IMR-90 (cell line): ENCODE data around the gene KAT6B. TPM values are rescaled to one million over a fixed set of nuclear protein-coding genes. Genes with fewer than 3 reads are reported as not detected.

Experiments
- ATAC-seq: fragments of 200-7000 bp; cut with Tn5 transposase; 2 replicates; pipeline ENCODE4 v1.9.1; 2020; ENCODE audit warnings: low read depth, mild to moderate bottlenecking, moderate library complexity
- BruUV-seq: library from RNA; stranded (reverse); fragments of 400-500 nt; replicated peaks from 2 replicates; lab custom pipeline; 2021; lab: Mats Ljungman, UMichigan
- CTCF ChIA-PET: fragments of 300-600 bp; formaldehyde crosslinking; extraction: SDS; loops from one replicate; lab custom pipeline; 2021; ENCODE audit warnings: antibody characterized with exemption; lab: Yijun Ruan, JAX
- POLR2A ChIA-PET: fragments of 300-600 bp; sonication (Branson Sonifier 250); formaldehyde crosslinking; loops from one replicate; lab custom pipeline; 2022; ENCODE audit warnings: antibody characterized with exemption; ENCODE audit not compliant: unreplicated experiment; lab: Charles Lee
- DNase-seq: peaks from one replicate; pipeline ENCODE4 v3.0.0; 2013
- H2AFZ ChIP-seq: replicated peaks from 2 replicates; pipeline ENCODE3; 2013; ENCODE audit warnings: low read length, mild to moderate bottlenecking; ENCODE audit not compliant: poor library complexity
- H2AK5ac ChIP-seq: 2 replicates; pipeline ENCODE4 v1.6.1; 2013; ENCODE audit warnings: low read depth, low read length, inconsistent platforms
- H2AK9ac ChIP-seq: replicated peaks from 2 replicates; pipeline ENCODE3; 2013; ENCODE audit warnings: mild to moderate bottlenecking, low read depth, low read length, moderate library complexity; ENCODE audit not compliant: poor library complexity
- H2BK120ac ChIP-seq: 2 replicates; pipeline ENCODE4 v1.6.1; 2013; ENCODE audit warnings: low read depth, low read length, inconsistent platforms
- H2BK15ac ChIP-seq: 3 replicates; pipeline ENCODE4 v1.6.1; 2013; ENCODE audit warnings: low read depth, low read length, inconsistent platforms
- H2BK20ac ChIP-seq: 2 replicates; pipeline ENCODE4 v1.6.1; 2013; ENCODE audit warnings: low read depth, mild to moderate bottlenecking, inconsistent platforms, low read length, moderate library complexity
- H2BK5ac ChIP-seq: 2 replicates; pipeline ENCODE4 v1.6.1; 2013; ENCODE audit warnings: mild to moderate bottlenecking, low read depth, low read length, inconsistent platforms; ENCODE audit not compliant: poor library complexity, severe bottlenecking
- H3K14ac ChIP-seq: replicated peaks from 2 replicates; pipeline ENCODE4 v1.6.1; 2013; ENCODE audit warnings: low read depth, low read length, inconsistent platforms
- H3K18ac ChIP-seq: 2 replicates; pipeline ENCODE4 v1.6.1; 2013; ENCODE audit warnings: low read depth, low read length, control low read depth
- H3K23ac ChIP-seq: 2 replicates; pipeline ENCODE4 v1.6.1; 2013; ENCODE audit warnings: low read depth, low read length, inconsistent platforms
- H3K27ac ChIP-seq: 2 replicates; pipeline ENCODE4 v1.5.1; 2013; ENCODE audit warnings: mild to moderate bottlenecking, control low read depth, low read length; ENCODE audit not compliant: insufficient read depth
- H3K27me3 ChIP-seq: 2 replicates; pipeline ENCODE4 v1.6.1; 2013; ENCODE audit warnings: low read length; ENCODE audit not compliant: control insufficient read depth, insufficient read depth
- H3K36me3 ChIP-seq: 2 replicates; pipeline ENCODE4 v1.6.1; 2013; ENCODE audit warnings: low read length, mixed read lengths; ENCODE audit not compliant: control insufficient read depth, insufficient read depth
- H3K4ac ChIP-seq: 2 replicates; pipeline ENCODE4 v1.6.1; 2013; ENCODE audit warnings: low read depth, low read length, inconsistent platforms
- H3K4me1 ChIP-seq: 2 replicates; pipeline ENCODE4 v1.6.1; 2013; ENCODE audit warnings: low read length, mixed read lengths; ENCODE audit not compliant: control insufficient read depth, insufficient read depth
- H3K4me2 ChIP-seq: 2 replicates; pipeline ENCODE4 v1.6.1; 2013; ENCODE audit warnings: low read depth, mild to moderate bottlenecking, control low read depth, low read length, moderate library complexity
- H3K4me3 ChIP-seq: 2 replicates; pipeline ENCODE4 v1.5.1; 2013; ENCODE audit warnings: low read depth, mild to moderate bottlenecking, control low read depth, low read length, moderate library complexity; ENCODE audit not compliant: insufficient read depth
- H3K56ac ChIP-seq: 2 replicates; pipeline ENCODE4 v1.6.1; 2013; ENCODE audit warnings: low read length, inconsistent platforms; ENCODE audit not compliant: insufficient read depth; ENCODE audit errors: extremely low read depth
- H3K79me1 ChIP-seq, 2 experiments: 2 replicates each; pipeline ENCODE4 v1.6.1; 2013; ENCODE audit warnings: low read length in 2 of 2, inconsistent platforms in 1 of 2, low read depth in 1 of 2
- H3K9ac ChIP-seq: 2 replicates; pipeline ENCODE4 v1.6.1; 2013; ENCODE audit warnings: low read depth, low read length, control low read depth
- H3K9me1 ChIP-seq: 2 replicates; pipeline ENCODE4 v1.6.1; 2013; ENCODE audit warnings: low read length, inconsistent platforms; ENCODE audit not compliant: insufficient read depth
- H3K9me3 ChIP-seq: 2 replicates; pipeline ENCODE4 v1.6.1; 2013; ENCODE audit warnings: low read length; ENCODE audit not compliant: control insufficient read depth, insufficient read depth
- H4K20me1 ChIP-seq: 2 replicates; pipeline ENCODE4 v1.6.1; 2013; ENCODE audit warnings: low read length, inconsistent platforms; ENCODE audit not compliant: insufficient read depth
- H4K5ac ChIP-seq: 2 replicates; pipeline ENCODE4 v1.6.1; 2013; ENCODE audit warnings: mild to moderate bottlenecking, low read depth, low read length, control low read depth
- H4K8ac ChIP-seq, 2 experiments: 2 replicates each; pipeline ENCODE4 v1.6.1; 2013; ENCODE audit warnings: low read depth in 2 of 2, low read length in 2 of 2, control low read depth in 1 of 2, inconsistent platforms in 1 of 2
- H4K91ac ChIP-seq: 2 replicates; pipeline ENCODE4 v1.6.1; 2013; ENCODE audit warnings: low read depth, low read length, inconsistent platforms; ENCODE audit not compliant: insufficient read depth
- BHLHE40 ChIP-seq: fragments of 150-350 bp; IDR thresholded peaks from 2 replicates; pipeline ENCODE4 v1.6.1; 2016; ENCODE audit warnings: mild to moderate bottlenecking, low read depth, low read length
- CEBPB ChIP-seq: IDR thresholded peaks from 2 replicates; pipeline ENCODE4 v1.6.1; 2012; ENCODE audit warnings: low read depth, low read length, improper control_type of control experiment
- CHD1 ChIP-seq: IDR thresholded peaks from 2 replicates; pipeline ENCODE4 v1.6.1; 2012; ENCODE audit warnings: low read depth, low read length, improper control_type of control experiment
- FOS ChIP-seq: fragments of 150-350 bp; IDR thresholded peaks from 2 replicates; pipeline ENCODE4 v1.6.1; 2016; ENCODE audit warnings: low read depth, low read length
- MAZ ChIP-seq: IDR thresholded peaks from 2 replicates; pipeline ENCODE4 v1.6.1; 2012; ENCODE audit warnings: low read depth, mild to moderate bottlenecking, low read length, improper control_type of control experiment, moderate library complexity, borderline replicate concordance
- MXI1 ChIP-seq: IDR thresholded peaks from 2 replicates; pipeline ENCODE4 v1.6.1; 2012; ENCODE audit warnings: low read depth, mild to moderate bottlenecking, low read length, moderate library complexity, borderline replicate concordance
- NFE2L2 ChIP-seq: fragments of 150-350 bp; IDR thresholded peaks from 2 replicates; pipeline ENCODE4 v1.6.1; 2016; ENCODE audit warnings: low read depth, mild to moderate bottlenecking, low read length
- POLR2A ChIP-seq: IDR thresholded peaks from 2 replicates; pipeline ENCODE4 v1.6.1; 2012; ENCODE audit warnings: mild to moderate bottlenecking, low read depth, low read length
- RCOR1 ChIP-seq: IDR thresholded peaks from 2 replicates; pipeline ENCODE4 v1.6.1; 2012; ENCODE audit warnings: mild to moderate bottlenecking, low read length, improper control_type of control experiment; ENCODE audit not compliant: insufficient replicate concordance
- RFX5 ChIP-seq: IDR thresholded peaks from 2 replicates; pipeline ENCODE4 v1.8.0; 2012; ENCODE audit warnings: low read depth, mild to moderate bottlenecking, low read length, moderate library complexity
- SMC3 ChIP-seq: fragments of 150-350 bp; IDR thresholded peaks from 2 replicates; pipeline ENCODE4 v1.6.1; 2016; ENCODE audit warnings: low read depth, mild to moderate bottlenecking, antibody characterized with exemption, low read length, moderate library complexity
- WGBS, 2 experiments: methylation state at CpG; one replicate each; pipeline versions ENCODE4 v1.1.5 to v1.1.7; 2013; ENCODE audit warnings: missing lambda C conversion rate in 2 of 2; ENCODE audit not compliant: insufficient read length in 1 of 2; ENCODE audit errors: extremely low coverage in 2 of 2; 5-methylcytosine and 5-hydroxymethylcytosine counted together
- dilution Hi-C: fragments of 300-500 bp; cut with HindIII; formaldehyde crosslinking; loops from one replicate; pipeline ENCODE4 v1.14.3; 2018; ENCODE audit warnings: low sequenced_read_pairs; ENCODE audit not compliant: unreplicated experiment
- in situ Hi-C: fragments of 300-500 bp; cut with MboI; formaldehyde crosslinking; loops from 3 replicates; pipeline ENCODE4 v1.14.3; 2019; ENCODE audit warnings: low sequenced_read_pairs, inconsistent platforms, mixed read lengths
- intact Hi-C: fragments of 100-400 bp; cut with micrococcal nuclease; formaldehyde crosslinking; loops from 2 replicates; pipeline ENCODE4 v1.10.0; 2022
- polyA plus RNA-seq, 3 experiments: library from polyadenylated mRNA; depleted of rRNA; stranded (reverse); fragments of >200 nt; gene quantifications; 2 replicates each; pipeline ENCODE4 v1.2.3, GENCODE V29; 2012; ENCODE audit warnings: low replicate concordance in 1 of 3
- total RNA-seq: library from RNA; depleted of rRNA; stranded (reverse); fragments of >200 nt; gene quantifications from 2 replicates; pipeline ENCODE4 v1.2.3, GENCODE V29; 2012
- TF ChIP-seq, protein P1 (sequence below): conservative IDR thresholded peaks from 2 replicates; pipeline ENCODE4 v1.5.1; 2012; ENCODE audit warnings: mild to moderate bottlenecking, low read depth, low read length, improper control_type of control experiment
- TF ChIP-seq, protein P2 (sequence below): fragments of 150-350 bp; IDR thresholded peaks from 2 replicates; pipeline ENCODE4 v1.6.1; 2017; ENCODE audit warnings: mild to moderate bottlenecking, antibody characterized with exemption, low read length, low read depth
- TF ChIP-seq, protein P3 (sequence below): fragments of 150-350 bp; IDR thresholded peaks from 2 replicates; pipeline ENCODE4 v1.6.1; 2016; ENCODE audit warnings: low read depth, mild to moderate bottlenecking, low read length, moderate library complexity, borderline replicate concordance

Gene KAT6B
- total and polyA plus RNA-seq, 2 of the 4 experiments (the other 2 are of a cell fraction), result 8.8 to 28.1 TPM

DNA sequence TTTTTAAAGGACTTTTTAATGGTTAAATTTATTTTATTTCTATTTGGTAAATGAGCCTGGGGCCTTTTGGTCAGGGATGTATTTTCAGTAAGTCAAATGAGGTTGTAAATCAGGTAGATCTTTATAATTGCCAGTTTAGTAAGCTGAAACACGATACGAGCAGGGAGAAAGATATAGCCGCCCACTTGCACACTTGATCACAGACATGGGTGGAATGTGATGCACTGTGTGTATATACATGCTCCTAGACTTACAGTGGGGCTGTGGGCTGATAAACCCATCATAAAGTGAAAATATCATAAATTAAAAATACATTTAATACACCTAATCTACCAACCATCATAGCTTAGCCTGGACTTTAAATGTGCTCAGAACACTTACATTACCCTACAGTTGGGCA is 165.7 kb downstream of the KAT6B start:
- CTCF ChIA-PET, result no interaction called here

More for the DNA sequence above, 165.7 kb downstream of the KAT6B start:
- no peak overlapping the region for H4K8ac ChIP-seq
- BruUV-seq, result no TSS peak
- no peak overlapping the region for H2BK120ac ChIP-seq
- H3K27me3 ChIP-seq, result no peaks in the 10 kb centered on the region
- H4K20me1 ChIP-seq, result no peaks in the 10 kb centered on the region
- H3K9me3 ChIP-seq, result no peaks in the 10 kb centered on the region
- H3K4me1 ChIP-seq, result peaks cover 2% of the 10 kb centered on the region
- no peak overlapping the region for H4K91ac ChIP-seq
- H3K18ac ChIP-seq, result no peak overlapping the region
- H3K56ac ChIP-seq, result no peak overlapping the region
- H2BK15ac ChIP-seq, result no peak overlapping the region
- peaks cover 4% of the 10 kb centered on the region for H3K9me1 ChIP-seq
- H2AK9ac ChIP-seq, result no peak overlapping the region
- no peak overlapping the region for H3K4me3 ChIP-seq
- H3K27ac ChIP-seq, result no peak overlapping the region
- in situ Hi-C loops, result no loop called here
- H2AFZ ChIP-seq, result no peak overlapping the region
- H3K4ac ChIP-seq, result no peak overlapping the region
- POLR2A ChIA-PET, result no interaction called here
- no peak overlapping the region for H3K9ac ChIP-seq
- no peak overlapping the region for H2AK5ac ChIP-seq
- WGBS, 2 experiments, result 100% methylated on average over 2 of the region's 3 CpGs; no CpG with 5 or more reads in 1 of the 2 experiments
- ATAC-seq (no peak), DNase-seq (no peak)
- no peak overlapping the region for H3K23ac ChIP-seq
- H4K5ac ChIP-seq, result no peak overlapping the region
- H3K36me3 ChIP-seq, result peaks cover 18% of the 10 kb centered on the region
- no peak overlapping the region for H2BK20ac ChIP-seq
- no peak overlapping the region for H3K4me2 ChIP-seq
- peaks cover 3 to 12% of the 10 kb centered on the region in 2 experiments; a peak in 2 of 4 replicates for H3K79me1 ChIP-seq
- TF ChIP-seq POLR2A (no peak), MAZ (no peak), BHLHE40 (no peak), RFX5 (no peak), CHD1 (no peak), CEBPB (no peak), MXI1 (no peak), FOS (no peak), RCOR1 (no peak), SMC3 (no peak), NFE2L2 (no peak)
- TF ChIP-seq, protein P1, sequence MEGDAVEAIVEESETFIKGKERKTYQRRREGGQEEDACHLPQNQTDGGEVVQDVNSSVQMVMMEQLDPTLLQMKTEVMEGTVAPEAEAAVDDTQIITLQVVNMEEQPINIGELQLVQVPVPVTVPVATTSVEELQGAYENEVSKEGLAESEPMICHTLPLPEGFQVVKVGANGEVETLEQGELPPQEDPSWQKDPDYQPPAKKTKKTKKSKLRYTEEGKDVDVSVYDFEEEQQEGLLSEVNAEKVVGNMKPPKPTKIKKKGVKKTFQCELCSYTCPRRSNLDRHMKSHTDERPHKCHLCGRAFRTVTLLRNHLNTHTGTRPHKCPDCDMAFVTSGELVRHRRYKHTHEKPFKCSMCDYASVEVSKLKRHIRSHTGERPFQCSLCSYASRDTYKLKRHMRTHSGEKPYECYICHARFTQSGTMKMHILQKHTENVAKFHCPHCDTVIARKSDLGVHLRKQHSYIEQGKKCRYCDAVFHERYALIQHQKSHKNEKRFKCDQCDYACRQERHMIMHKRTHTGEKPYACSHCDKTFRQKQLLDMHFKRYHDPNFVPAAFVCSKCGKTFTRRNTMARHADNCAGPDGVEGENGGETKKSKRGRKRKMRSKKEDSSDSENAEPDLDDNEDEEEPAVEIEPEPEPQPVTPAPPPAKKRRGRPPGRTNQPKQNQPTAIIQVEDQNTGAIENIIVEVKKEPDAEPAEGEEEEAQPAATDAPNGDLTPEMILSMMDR, result no peak
- TF ChIP-seq, protein P2, sequence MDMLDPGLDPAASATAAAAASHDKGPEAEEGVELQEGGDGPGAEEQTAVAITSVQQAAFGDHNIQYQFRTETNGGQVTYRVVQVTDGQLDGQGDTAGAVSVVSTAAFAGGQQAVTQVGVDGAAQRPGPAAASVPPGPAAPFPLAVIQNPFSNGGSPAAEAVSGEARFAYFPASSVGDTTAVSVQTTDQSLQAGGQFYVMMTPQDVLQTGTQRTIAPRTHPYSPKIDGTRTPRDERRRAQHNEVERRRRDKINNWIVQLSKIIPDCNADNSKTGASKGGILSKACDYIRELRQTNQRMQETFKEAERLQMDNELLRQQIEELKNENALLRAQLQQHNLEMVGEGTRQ, result no peak
- TF ChIP-seq, protein P3, sequence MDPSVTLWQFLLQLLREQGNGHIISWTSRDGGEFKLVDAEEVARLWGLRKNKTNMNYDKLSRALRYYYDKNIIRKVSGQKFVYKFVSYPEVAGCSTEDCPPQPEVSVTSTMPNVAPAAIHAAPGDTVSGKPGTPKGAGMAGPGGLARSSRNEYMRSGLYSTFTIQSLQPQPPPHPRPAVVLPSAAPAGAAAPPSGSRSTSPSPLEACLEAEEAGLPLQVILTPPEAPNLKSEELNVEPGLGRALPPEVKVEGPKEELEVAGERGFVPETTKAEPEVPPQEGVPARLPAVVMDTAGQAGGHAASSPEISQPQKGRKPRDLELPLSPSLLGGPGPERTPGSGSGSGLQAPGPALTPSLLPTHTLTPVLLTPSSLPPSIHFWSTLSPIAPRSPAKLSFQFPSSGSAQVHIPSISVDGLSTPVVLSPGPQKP, result no peak
- intact Hi-C loops, result no loop called here
- dilution Hi-C loops, result no loop called here
- no peak overlapping the region for H3K14ac ChIP-seq
- no peak overlapping the region for H2BK5ac ChIP-seq
